ENCODE data around the gene OR51E2. TPM values are rescaled to one million over a fixed set of nuclear protein-coding genes. Genes with fewer than 3 reads are reported as not detected.

Gene OR51E2
- total RNA-seq, 2 donors from 2014 or later = not detected

DNA sequence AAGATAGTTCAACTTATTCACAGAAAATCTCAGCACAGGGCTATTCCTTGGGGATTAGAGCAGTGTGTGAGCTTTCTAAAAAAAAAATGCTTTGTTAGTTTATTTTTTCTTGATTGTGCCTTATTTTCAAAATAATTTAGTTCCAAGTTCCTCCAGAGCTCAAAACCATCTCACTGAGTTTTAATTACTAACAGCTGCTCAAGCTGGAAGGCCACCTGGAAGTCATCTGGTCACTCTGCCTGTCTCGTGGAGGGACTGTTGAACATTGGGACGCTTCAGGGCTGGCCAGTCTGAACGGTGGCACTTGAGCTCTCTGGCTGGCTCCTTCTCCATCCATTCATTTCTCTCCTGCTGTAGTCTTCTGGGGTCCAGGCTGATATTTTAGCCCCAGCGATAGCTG is 49.9 kb downstream of the OR51E2 start:
- TF ChIP-seq, protein P1, sequence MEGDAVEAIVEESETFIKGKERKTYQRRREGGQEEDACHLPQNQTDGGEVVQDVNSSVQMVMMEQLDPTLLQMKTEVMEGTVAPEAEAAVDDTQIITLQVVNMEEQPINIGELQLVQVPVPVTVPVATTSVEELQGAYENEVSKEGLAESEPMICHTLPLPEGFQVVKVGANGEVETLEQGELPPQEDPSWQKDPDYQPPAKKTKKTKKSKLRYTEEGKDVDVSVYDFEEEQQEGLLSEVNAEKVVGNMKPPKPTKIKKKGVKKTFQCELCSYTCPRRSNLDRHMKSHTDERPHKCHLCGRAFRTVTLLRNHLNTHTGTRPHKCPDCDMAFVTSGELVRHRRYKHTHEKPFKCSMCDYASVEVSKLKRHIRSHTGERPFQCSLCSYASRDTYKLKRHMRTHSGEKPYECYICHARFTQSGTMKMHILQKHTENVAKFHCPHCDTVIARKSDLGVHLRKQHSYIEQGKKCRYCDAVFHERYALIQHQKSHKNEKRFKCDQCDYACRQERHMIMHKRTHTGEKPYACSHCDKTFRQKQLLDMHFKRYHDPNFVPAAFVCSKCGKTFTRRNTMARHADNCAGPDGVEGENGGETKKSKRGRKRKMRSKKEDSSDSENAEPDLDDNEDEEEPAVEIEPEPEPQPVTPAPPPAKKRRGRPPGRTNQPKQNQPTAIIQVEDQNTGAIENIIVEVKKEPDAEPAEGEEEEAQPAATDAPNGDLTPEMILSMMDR (conservative IDR thresholded peaks at IDR 0.05) = no peak
- Histone ChIP-seq H3K4me1 (ENCODE audit: control insufficient read depth, insufficient read depth, low read length) (no peaks in the 10 kb centered on the region), H3K9ac (ENCODE audit: extremely low read depth, low read length, poor library complexity, severe bottlenecking) (no peak overlapping the region), H3K27me3 (ENCODE audit: control insufficient read depth, insufficient read depth, low read length, poor library complexity, severe bottlenecking) (peaks cover 81% of the 10 kb centered on the region), H3K4me3 (ENCODE audit: low read length) (no peak overlapping the region), H3K9me3 (ENCODE audit: control insufficient read depth, low read length) (no peaks in the 10 kb centered on the region), H3K27ac (ENCODE audit: low read depth, low read length) (no peak overlapping the region), H3K36me3 (ENCODE audit: control insufficient read depth, insufficient read depth, low read length) (no peaks in the 10 kb centered on the region)
- WGBS, 2 experiments (ENCODE audit: insufficient coverage in 1 of 2, insufficient read length in 1 of 2) = 96% methylated on average over 4 of the region's 4 CpGs
- Mint-ChIP-seq H3K36me3 (ENCODE audit: low read depth) (no peaks in the 10 kb centered on the region), H3K4me1 (peaks cover 3% of the 10 kb centered on the region), H3K9me3 (no peaks in the 10 kb centered on the region), H3K27me3 (ENCODE audit: insufficient read depth) (peaks cover 48% of the 10 kb centered on the region), H3K4me3 (no peak overlapping the region), H3K27ac (no peak overlapping the region)
- no peak for DNase-seq

DNA sequence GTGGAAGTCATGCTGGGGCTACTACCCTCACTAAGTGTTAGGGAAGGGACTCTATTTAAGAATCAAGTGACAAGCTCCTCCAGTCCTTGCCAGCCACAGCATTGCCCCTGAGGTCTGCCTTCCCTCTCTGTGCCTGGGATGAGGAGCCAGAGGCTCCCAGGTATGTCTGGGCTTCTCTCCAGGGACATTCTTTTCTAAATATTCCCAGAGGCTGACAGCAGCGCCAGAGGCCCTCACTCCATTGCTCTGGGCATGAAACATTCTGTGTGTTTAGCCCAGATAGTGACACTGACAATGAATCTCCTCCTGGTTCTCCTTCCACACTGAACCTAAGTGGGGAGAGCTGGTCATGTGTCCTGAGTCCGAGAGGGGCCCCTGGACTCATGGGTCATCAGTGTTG is 51.7 kb downstream of the OR51E2 start:
- TF ChIP-seq, protein P1 (conservative IDR thresholded peaks at IDR 0.05) = no peak
- Histone ChIP-seq H3K9me3 (ENCODE audit: control insufficient read depth, low read length) (no peaks in the 10 kb centered on the region), H3K36me3 (ENCODE audit: control insufficient read depth, insufficient read depth, low read length) (no peaks in the 10 kb centered on the region), H3K4me1 (ENCODE audit: control insufficient read depth, insufficient read depth, low read length) (no peaks in the 10 kb centered on the region), H3K9ac (ENCODE audit: extremely low read depth, low read length, poor library complexity, severe bottlenecking) (no peak overlapping the region), H3K27me3 (ENCODE audit: control insufficient read depth, insufficient read depth, low read length, poor library complexity, severe bottlenecking) (peaks cover 76% of the 10 kb centered on the region), H3K4me3 (ENCODE audit: low read length) (no peak overlapping the region), H3K27ac (ENCODE audit: low read depth, low read length) (no peak overlapping the region)
- Mint-ChIP-seq H3K27ac (no peak overlapping the region), H3K4me1 (peaks cover 3% of the 10 kb centered on the region), H3K27me3 (ENCODE audit: insufficient read depth) (peaks cover 49% of the 10 kb centered on the region), H3K36me3 (ENCODE audit: low read depth) (no peaks in the 10 kb centered on the region), H3K4me3 (no peak overlapping the region), H3K9me3 (no peaks in the 10 kb centered on the region)
- 80 to 100% methylated on average over 1 to 2 of the region's 2 CpGs for WGBS, 2 experiments (ENCODE audit: insufficient coverage in 1 of 2, insufficient read length in 1 of 2)
- DNase-seq = no peak

DNA sequence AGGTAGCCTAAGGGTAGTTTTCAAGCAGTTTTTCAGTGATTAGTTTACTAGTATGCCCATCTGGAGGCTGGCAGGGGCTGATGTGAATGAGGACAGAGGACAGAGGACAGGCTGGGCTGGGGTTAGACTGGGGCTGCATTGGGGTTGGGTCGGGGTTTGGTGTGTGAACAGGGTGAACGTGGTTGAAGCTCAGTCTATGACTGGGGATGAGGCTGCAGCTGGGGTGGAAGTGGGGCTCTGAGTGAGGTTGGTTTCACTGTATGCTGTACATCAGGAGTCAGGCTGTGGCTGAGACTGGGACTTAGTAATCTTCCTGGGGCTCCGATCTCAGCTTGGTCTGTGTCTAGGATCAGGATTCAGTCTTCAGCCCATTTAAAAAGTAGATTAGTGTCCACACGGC is 53.4 kb downstream of the OR51E2 start:
- peaks cover 73% of the 10 kb centered on the region for H3K27me3 ChIP-seq (ENCODE audit: control insufficient read depth, insufficient read depth, low read length, poor library complexity, severe bottlenecking)
- no peak overlapping the region for H3K9ac ChIP-seq (ENCODE audit: extremely low read depth, low read length, poor library complexity, severe bottlenecking)
- peaks cover 3% of the 10 kb centered on the region for H3K4me1 Mint-ChIP-seq
- H3K27me3 Mint-ChIP-seq (ENCODE audit: insufficient read depth) = peaks cover 47% of the 10 kb centered on the region
- 86% methylated on average over 4 of the region's 4 CpGs; no CpG with 5 or more reads in 1 of the 2 experiments for WGBS, 2 experiments (ENCODE audit: insufficient coverage in 1 of 2, insufficient read length in 1 of 2)
- no peaks in the 10 kb centered on the region for H3K36me3 ChIP-seq (ENCODE audit: control insufficient read depth, insufficient read depth, low read length)
- H3K9me3 Mint-ChIP-seq = no peaks in the 10 kb centered on the region
- H3K36me3 Mint-ChIP-seq (ENCODE audit: low read depth) = no peaks in the 10 kb centered on the region
- H3K27ac Mint-ChIP-seq = no peak overlapping the region
- H3K4me1 ChIP-seq (ENCODE audit: control insufficient read depth, insufficient read depth, low read length) = no peaks in the 10 kb centered on the region
- H3K4me3 Mint-ChIP-seq = no peak overlapping the region
- no peak overlapping the region for H3K4me3 ChIP-seq (ENCODE audit: low read length)
- no peaks in the 10 kb centered on the region for H3K9me3 ChIP-seq (ENCODE audit: control insufficient read depth, low read length)
- TF ChIP-seq, protein P1 (conservative IDR thresholded peaks at IDR 0.05) = no peak
- no peak for DNase-seq
- no peak overlapping the region for H3K27ac ChIP-seq (ENCODE audit: low read depth, low read length)

Measured in endodermal cell (in vitro differentiated cells).